Measurements from ENCODE around the gene SLC30A2.

GRCh38 chr1:25989440-25990234 is 56.3 kb downstream of the SLC30A2 start:
- TF ChIP-seq, protein P1, sequence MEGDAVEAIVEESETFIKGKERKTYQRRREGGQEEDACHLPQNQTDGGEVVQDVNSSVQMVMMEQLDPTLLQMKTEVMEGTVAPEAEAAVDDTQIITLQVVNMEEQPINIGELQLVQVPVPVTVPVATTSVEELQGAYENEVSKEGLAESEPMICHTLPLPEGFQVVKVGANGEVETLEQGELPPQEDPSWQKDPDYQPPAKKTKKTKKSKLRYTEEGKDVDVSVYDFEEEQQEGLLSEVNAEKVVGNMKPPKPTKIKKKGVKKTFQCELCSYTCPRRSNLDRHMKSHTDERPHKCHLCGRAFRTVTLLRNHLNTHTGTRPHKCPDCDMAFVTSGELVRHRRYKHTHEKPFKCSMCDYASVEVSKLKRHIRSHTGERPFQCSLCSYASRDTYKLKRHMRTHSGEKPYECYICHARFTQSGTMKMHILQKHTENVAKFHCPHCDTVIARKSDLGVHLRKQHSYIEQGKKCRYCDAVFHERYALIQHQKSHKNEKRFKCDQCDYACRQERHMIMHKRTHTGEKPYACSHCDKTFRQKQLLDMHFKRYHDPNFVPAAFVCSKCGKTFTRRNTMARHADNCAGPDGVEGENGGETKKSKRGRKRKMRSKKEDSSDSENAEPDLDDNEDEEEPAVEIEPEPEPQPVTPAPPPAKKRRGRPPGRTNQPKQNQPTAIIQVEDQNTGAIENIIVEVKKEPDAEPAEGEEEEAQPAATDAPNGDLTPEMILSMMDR (IDR thresholded peaks at IDR 0.05; ENCODE audit: low read length), result no peak
- TF ChIP-seq EZH2 (optimal IDR thresholded peaks at IDR 0.05; ENCODE audit: low read depth, low read length), result no peak

All from MM.1S (cell line).